ENCODE measurements around the gene C1RL. TPM values are rescaled to one million over a fixed set of nuclear protein-coding genes. Genes with fewer than 3 reads are reported as not detected.

Gene C1RL
- total RNA-seq, 1 experiment from 2014 or later: 49.8 TPM

- POLR2A ChIA-PET: interaction anchor here (1.4 to 3.0 kb wide), 2 partner anchors 12 to 41 kb away, joined by 6 to 21 read pairs; partner anchors contain the start of gene C1RL
- Mint-ChIP-seq H3K9me3 (ENCODE audit: unreplicated experiment) (no peaks in the 10 kb centered on the region), H3K4me1 (ENCODE audit: insufficient read depth, unreplicated experiment) (peaks cover 9% of the 10 kb centered on the region), H3K36me3 (ENCODE audit: insufficient read depth, unreplicated experiment) (peaks cover 7% of the 10 kb centered on the region), H3K4me3 (ENCODE audit: unreplicated experiment) (no peak overlapping the region), H3K27ac (ENCODE audit: low read depth, unreplicated experiment) (no peak overlapping the region), H3K27me3 (ENCODE audit: insufficient read depth, unreplicated experiment) (no peaks in the 10 kb centered on the region)
- CTCF ChIA-PET: interaction anchor here (0.7 to 2.1 kb wide), 6 partner anchors 13 to 46 kb away, joined by 3 to 9 read pairs (median 4); no protein-coding TSS in a partner anchor
- intact Hi-C loops (cut with micrococcal nuclease): no loop called here
- no TSS peak for BruUV-seq (replicated peaks)
- no peak for DNase-seq (ENCODE audit: unreplicated experiment)
- TF ChIP-seq CTCF (IDR thresholded peaks at IDR 0.05; ENCODE audit: unreplicated experiment): no peak
Observed at GRCh38 chr12:7067096-7067495, 41.9 kb downstream of the C1RL start.

- H3K27ac Mint-ChIP-seq (ENCODE audit: low read depth, unreplicated experiment): no peak overlapping the region
- DNase-seq (ENCODE audit: unreplicated experiment): no peak
- H3K9me3 Mint-ChIP-seq (ENCODE audit: unreplicated experiment): no peaks in the 10 kb centered on the region
- ChIA-PET POLR2A (interaction anchor here (1.0 to 3.0 kb wide), 3 partner anchors 13 to 42 kb away, joined by 3 to 21 read pairs (median 6); partner anchors contain the start of gene C1RL), CTCF (interaction anchor here (0.5 to 1.7 kb wide), 6 partner anchors 13 to 81 kb away, joined by 3 to 9 read pairs (median 4); no protein-coding TSS in a partner anchor)
- intact Hi-C loops (cut with micrococcal nuclease): no loop called here
- TF ChIP-seq CTCF (IDR thresholded peaks at IDR 0.05; ENCODE audit: unreplicated experiment): no peak
- no peak overlapping the region for H3K4me3 Mint-ChIP-seq (ENCODE audit: unreplicated experiment)
- no TSS peak for BruUV-seq (replicated peaks)
- peaks cover 9% of the 10 kb centered on the region for H3K4me1 Mint-ChIP-seq (ENCODE audit: insufficient read depth, unreplicated experiment)
- peaks cover 7% of the 10 kb centered on the region for H3K36me3 Mint-ChIP-seq (ENCODE audit: insufficient read depth, unreplicated experiment)
- H3K27me3 Mint-ChIP-seq (ENCODE audit: insufficient read depth, unreplicated experiment): no peaks in the 10 kb centered on the region
Observed at GRCh38 chr12:7066596-7066995, 42.4 kb downstream of the C1RL start.

- Mint-ChIP-seq H3K27ac (ENCODE audit: low read depth, unreplicated experiment) (no peak overlapping the region), H3K36me3 (ENCODE audit: insufficient read depth, unreplicated experiment) (peaks cover 14% of the 10 kb centered on the region), H3K4me1 (ENCODE audit: insufficient read depth, unreplicated experiment) (peaks cover 23% of the 10 kb centered on the region), H3K9me3 (ENCODE audit: unreplicated experiment) (no peaks in the 10 kb centered on the region), H3K4me3 (ENCODE audit: unreplicated experiment) (no peak overlapping the region), H3K27me3 (ENCODE audit: insufficient read depth, unreplicated experiment) (no peaks in the 10 kb centered on the region)
- no peak for DNase-seq (ENCODE audit: unreplicated experiment)
- intact Hi-C loops (cut with micrococcal nuclease): no loop called here
- CTCF ChIA-PET: interaction anchor here (1.3 to 3.0 kb wide), 3 partner anchors 10 to 28 kb away, joined by 4 to 16 read pairs (median 6); no protein-coding TSS in a partner anchor
- no peak for TF ChIP-seq CTCF (IDR thresholded peaks at IDR 0.05; ENCODE audit: unreplicated experiment)
- POLR2A ChIA-PET: interaction anchor here (1.1 to 1.8 kb wide), 3 partner anchors 12 to 28 kb away, joined by 4 to 5 read pairs (median 4); partner anchors contain the start of gene C1R
- no TSS peak for BruUV-seq (replicated peaks)
Observed at GRCh38 chr12:7065073-7065623, 43.9 kb downstream of the C1RL start.

GRCh38 chr12:7064516-7064915 is 44.5 kb downstream of the C1RL start:
- no peaks in the 10 kb centered on the region for H3K27me3 Mint-ChIP-seq (ENCODE audit: insufficient read depth, unreplicated experiment)
- peaks cover 29% of the 10 kb centered on the region for H3K4me1 Mint-ChIP-seq (ENCODE audit: insufficient read depth, unreplicated experiment)
- CTCF ChIA-PET: interaction anchor here (1.3 to 3.0 kb wide), 4 partner anchors 11 to 49 kb away, joined by 4 to 16 read pairs (median 8); no protein-coding TSS in a partner anchor
- POLR2A ChIA-PET: interaction anchor here (1.1 to 1.8 kb wide), 3 partner anchors 18 to 28 kb away, joined by 4 to 5 read pairs (median 5); partner anchors contain the start of gene C1R
- no peaks in the 10 kb centered on the region for H3K9me3 Mint-ChIP-seq (ENCODE audit: unreplicated experiment)
- TF ChIP-seq CTCF (IDR thresholded peaks at IDR 0.05; ENCODE audit: unreplicated experiment): no peak
- intact Hi-C loops (cut with micrococcal nuclease): no loop called here
- DNase-seq (ENCODE audit: unreplicated experiment): no peak
- no TSS peak for BruUV-seq (replicated peaks)
- H3K27ac Mint-ChIP-seq (ENCODE audit: low read depth, unreplicated experiment): no peak overlapping the region
- no peak overlapping the region for H3K4me3 Mint-ChIP-seq (ENCODE audit: unreplicated experiment)
- peaks cover 14% of the 10 kb centered on the region for H3K36me3 Mint-ChIP-seq (ENCODE audit: insufficient read depth, unreplicated experiment)

Measured in MCF 10A (cell line).